Parathyroid adenoma (tissue), 2 donors: ENCODE results near the gene SMOC2.

Experiments used
- H2AFZ ChIP-seq: fragments of 300-600 bp; sonication (generic); one replicate; pipeline ENCODE4 v1.7.0; 2017; ENCODE audit warnings: antibody characterized with exemption, mild to moderate bottlenecking
- H3K27ac ChIP-seq: fragments of 300-600 bp; sonication (generic); one replicate; pipeline ENCODE4 v1.7.0; 2017
- H3K27me3 ChIP-seq: fragments of 300-600 bp; sonication (generic); one replicate; pipeline ENCODE4 v1.7.0; 2017; ENCODE audit warnings: low read length; ENCODE audit not compliant: control insufficient read depth, insufficient read depth
- H3K36me3 ChIP-seq: fragments of 300-600 bp; sonication (generic); one replicate; pipeline ENCODE4 v1.7.0; 2017; ENCODE audit warnings: low read length; ENCODE audit not compliant: control insufficient read depth, insufficient read depth
- H3K4me1 ChIP-seq: fragments of 300-600 bp; sonication (generic); one replicate; pipeline ENCODE4 v1.7.0; 2017; ENCODE audit warnings: control low read depth
- H3K4me2 ChIP-seq: fragments of 300-600 bp; sonication (generic); one replicate; pipeline ENCODE4 v1.7.0; 2017; ENCODE audit warnings: low read length
- H3K4me3 ChIP-seq: fragments of 300-600 bp; sonication (generic); one replicate; pipeline ENCODE4 v1.7.0; 2017; ENCODE audit warnings: low read depth, low read length
- H3K79me2 ChIP-seq: fragments of 300-600 bp; sonication (generic); one replicate; pipeline ENCODE4 v1.7.0; 2017; ENCODE audit warnings: control low read depth
- H3K9ac ChIP-seq: fragments of 300-600 bp; sonication (generic); one replicate; pipeline ENCODE4 v1.7.0; 2017; ENCODE audit warnings: mild to moderate bottlenecking
- H3K9me3 ChIP-seq: fragments of 300-600 bp; sonication (generic); one replicate; pipeline ENCODE4 v1.7.0; 2017; ENCODE audit warnings: low read length; ENCODE audit not compliant: control insufficient read depth
- CTCF ChIP-seq: fragments of 300-600 bp; sonication (generic); IDR thresholded peaks from one replicate; pipeline ENCODE4 v1.7.0; 2017; ENCODE audit warnings: antibody characterized with exemption, mild to moderate bottlenecking
- donor health status: primary hyperparathyroidism.

The SMOC2 gene

GRCh38 chr6:168417191-168417590 is 23.8 kb upstream of the SMOC2 start:
- Histone ChIP-seq H3K4me2 (no peak overlapping the region), H3K9ac (no peak overlapping the region), H3K79me2 (no peaks in the 10 kb centered on the region), H3K9me3 (no peaks in the 10 kb centered on the region), H3K27ac (no peak overlapping the region), H3K4me3 (no peak overlapping the region), H3K36me3 (no peaks in the 10 kb centered on the region), H2AFZ (no peak overlapping the region), H3K4me1 (no peaks in the 10 kb centered on the region), H3K27me3 (no peaks in the 10 kb centered on the region)
- no peak for TF ChIP-seq CTCF

- no peaks in the 10 kb centered on the region for H3K79me2 ChIP-seq
- H3K27ac ChIP-seq = no peak overlapping the region
- H2AFZ ChIP-seq = no peak overlapping the region
- H3K9ac ChIP-seq = no peak overlapping the region
- no peaks in the 10 kb centered on the region for H3K27me3 ChIP-seq
- no peak for TF ChIP-seq CTCF
- H3K36me3 ChIP-seq = no peaks in the 10 kb centered on the region
- no peaks in the 10 kb centered on the region for H3K9me3 ChIP-seq
- H3K4me3 ChIP-seq = no peak overlapping the region
- no peaks in the 10 kb centered on the region for H3K4me1 ChIP-seq
- no peak overlapping the region for H3K4me2 ChIP-seq
These were observed 23.1 kb upstream of the SMOC2 start for GRCh38 chr6:168417679-168418557.

GRCh38 chr6:168418711-168419121 is 22.3 kb upstream of the SMOC2 start:
- TF ChIP-seq CTCF = no peak
- Histone ChIP-seq H3K4me1 (no peaks in the 10 kb centered on the region), H3K79me2 (no peaks in the 10 kb centered on the region), H3K4me2 (no peak overlapping the region), H3K36me3 (no peaks in the 10 kb centered on the region), H2AFZ (no peak overlapping the region), H3K9me3 (no peaks in the 10 kb centered on the region), H3K27ac (no peak overlapping the region), H3K27me3 (no peaks in the 10 kb centered on the region), H3K4me3 (no peak overlapping the region), H3K9ac (no peak overlapping the region)

GRCh38 chr6:168419569-168419968 is 21.4 kb upstream of the SMOC2 start:
- H3K27me3 ChIP-seq = no peaks in the 10 kb centered on the region
- no peaks in the 10 kb centered on the region for H3K4me1 ChIP-seq
- H3K36me3 ChIP-seq = no peaks in the 10 kb centered on the region
- H3K4me3 ChIP-seq = no peak overlapping the region
- no peak for TF ChIP-seq CTCF
- H3K9ac ChIP-seq = no peak overlapping the region
- no peaks in the 10 kb centered on the region for H3K79me2 ChIP-seq
- H3K27ac ChIP-seq = no peak overlapping the region
- H3K4me2 ChIP-seq = no peak overlapping the region
- H3K9me3 ChIP-seq = no peaks in the 10 kb centered on the region
- no peak overlapping the region for H2AFZ ChIP-seq

- Histone ChIP-seq H3K4me3 (no peak overlapping the region), H3K9ac (no peak overlapping the region), H3K27ac (no peak overlapping the region), H3K36me3 (no peaks in the 10 kb centered on the region), H3K4me1 (no peaks in the 10 kb centered on the region), H3K9me3 (no peaks in the 10 kb centered on the region), H2AFZ (no peak overlapping the region), H3K79me2 (no peaks in the 10 kb centered on the region), H3K27me3 (no peaks in the 10 kb centered on the region), H3K4me2 (no peak overlapping the region)
- no peak for TF ChIP-seq CTCF
These were observed 20.9 kb upstream of the SMOC2 start for GRCh38 chr6:168420084-168420483.
